ENCODE results near the gene DSG4. TPM values are rescaled to one million over a fixed set of nuclear protein-coding genes. Genes with fewer than 3 reads are reported as not detected.
A peak's percentile ranks its signal among the peaks of the same experiment; 100 is the strongest.

The DSG4 gene
- total and polyA plus RNA-seq, 2 donors: under 0.01 to 0.05 TPM

- Histone ChIP-seq H3K9me3 (ENCODE audit: control insufficient read depth in 2 of 2, insufficient read depth in 1 of 2, low read length in 1 of 2) (no peaks in the 10 kb centered on the region), H3K27me3 (ENCODE audit: control insufficient read depth in 2 of 2, insufficient read depth in 1 of 2, low read length in 1 of 2) (no peaks in the 10 kb centered on the region), H3K4me3 (ENCODE audit: low read length in 2 of 2) (no peak overlapping the region), H3K4me1 (ENCODE audit: control insufficient read depth in 2 of 2, insufficient read depth in 2 of 2, low read length in 2 of 2) (no peaks in the 10 kb centered on the region), H3K36me3 (ENCODE audit: control insufficient read depth in 2 of 2, insufficient read depth in 2 of 2, low read length in 1 of 2) (no peaks in the 10 kb centered on the region), H3K27ac (ENCODE audit: low read depth in 1 of 2, low read length in 1 of 2) (peak overlapping the region in 1 of 2 donors; percentile 43)
- DNase-seq (ENCODE audit: low read depth in 6 of 9, low spot score in 9 of 9): no peak
Observed at GRCh38 chr18:31450409-31450808, 73.8 kb downstream of the DSG4 start.

GRCh38 chr18:31451625-31452024 lies 75.0 kb downstream of the DSG4 start:
- no peak for DNase-seq (ENCODE audit: low read depth in 6 of 9, low spot score in 9 of 9)
- WGBS: 92% methylated on average over 1 of the region's 1 CpG
- H3K36me3 ChIP-seq (ENCODE audit: control insufficient read depth in 2 of 2, insufficient read depth in 2 of 2, low read length in 1 of 2): no peaks in the 10 kb centered on the region
- no peak overlapping the region for H3K4me3 ChIP-seq (ENCODE audit: low read length in 2 of 2)
- no peak overlapping the region for H3K27ac ChIP-seq (ENCODE audit: low read depth in 1 of 2, low read length in 1 of 2)
- H3K27me3 ChIP-seq (ENCODE audit: control insufficient read depth in 2 of 2, insufficient read depth in 1 of 2, low read length in 1 of 2): no peaks in the 10 kb centered on the region
- H3K4me1 ChIP-seq (ENCODE audit: control insufficient read depth in 2 of 2, insufficient read depth in 2 of 2, low read length in 2 of 2): no peaks in the 10 kb centered on the region
- H3K9me3 ChIP-seq (ENCODE audit: control insufficient read depth in 2 of 2, insufficient read depth in 1 of 2, low read length in 1 of 2): no peaks in the 10 kb centered on the region

- Histone ChIP-seq H3K4me1 (ENCODE audit: control insufficient read depth in 2 of 2, insufficient read depth in 2 of 2, low read length in 2 of 2) (no peaks in the 10 kb centered on the region), H3K9me3 (ENCODE audit: control insufficient read depth in 2 of 2, insufficient read depth in 1 of 2, low read length in 1 of 2) (no peaks in the 10 kb centered on the region), H3K4me3 (ENCODE audit: low read length in 2 of 2) (no peak overlapping the region), H3K27me3 (ENCODE audit: control insufficient read depth in 2 of 2, insufficient read depth in 1 of 2, low read length in 1 of 2) (no peaks in the 10 kb centered on the region), H3K36me3 (ENCODE audit: control insufficient read depth in 2 of 2, insufficient read depth in 2 of 2, low read length in 1 of 2) (no peaks in the 10 kb centered on the region), H3K27ac (ENCODE audit: low read depth in 1 of 2, low read length in 1 of 2) (peak overlapping the region in 1 of 2 donors; percentile 56)
- no peak for DNase-seq (ENCODE audit: low read depth in 6 of 9, low spot score in 9 of 9)
- WGBS: 85% methylated on average over 3 of the region's 3 CpGs
Observed at GRCh38 chr18:31454066-31454708, 77.6 kb downstream of the DSG4 start.

Other genes with a start within 250 kb of the DSG4 start
- 0.33 TPM for gene DSC1, start 213.9 kb upstream of the DSG4 start, total RNA-seq
- gene DSC1, start 213.9 kb upstream of the DSG4 start, polyA plus RNA-seq: 0.80 TPM
- 0.61 TPM for gene DSG1, start 58.6 kb upstream of the DSG4 start, total RNA-seq
- 3.7 TPM for gene DSG1, start 58.6 kb upstream of the DSG4 start, polyA plus RNA-seq
- 17.1 TPM for gene DSG3, start 71.0 kb downstream of the DSG4 start, total RNA-seq
- gene DSG3, start 71.0 kb downstream of the DSG4 start, polyA plus RNA-seq: 42.1 TPM
- gene DSG2, start 121.4 kb downstream of the DSG4 start, total RNA-seq: 16.0 TPM
- 25.7 TPM for gene DSG2, start 121.4 kb downstream of the DSG4 start, polyA plus RNA-seq
- 1.5 TPM for gene TTR, start 215.1 kb downstream of the DSG4 start, total RNA-seq
- 8.8 TPM for gene TTR, start 215.1 kb downstream of the DSG4 start, polyA plus RNA-seq